Calu3 (cell line): Measurements from ENCODE around the gene ZNF560. TPM values are rescaled to one million over a fixed set of nuclear protein-coding genes. Genes with fewer than 3 reads are reported as not detected.

Experiments
- BruUV-seq: library from RNA; stranded (reverse); fragments of 400-500 nt; replicated peaks from 2 replicates; lab custom pipeline; 2021; lab: Mats Ljungman, UMichigan
- CTCF ChIA-PET: fragments of 300-600 bp; sonication (Branson Sonifier 250); formaldehyde crosslinking; loops from one replicate; lab custom pipeline; 2022; ENCODE audit warnings: antibody characterized with exemption; lab: Charles Lee
- DNase-seq: peaks from one replicate; pipeline ENCODE4 v3.0.0; 2022
- H3K27ac Mint-ChIP-seq: one replicate; pipeline ENCODE4 v1.8.0; 2022; ENCODE audit warnings: mixed read lengths; ENCODE audit not compliant: unreplicated experiment
- H3K27me3 Mint-ChIP-seq: one replicate; pipeline ENCODE4 v1.8.0; 2022; ENCODE audit warnings: mixed read lengths; ENCODE audit not compliant: unreplicated experiment
- H3K36me3 Mint-ChIP-seq: one replicate; pipeline ENCODE4 v1.8.0; 2022; ENCODE audit warnings: mild to moderate bottlenecking, moderate library complexity, mixed read lengths; ENCODE audit not compliant: insufficient read depth, unreplicated experiment
- H3K4me1 Mint-ChIP-seq: one replicate; pipeline ENCODE4 v1.8.0; 2022; ENCODE audit warnings: mild to moderate bottlenecking, low read depth, mixed read lengths; ENCODE audit not compliant: unreplicated experiment
- H3K4me3 Mint-ChIP-seq: one replicate; pipeline ENCODE4 v1.8.0; 2022; ENCODE audit warnings: mild to moderate bottlenecking, low read depth, moderate library complexity, mixed read lengths; ENCODE audit not compliant: unreplicated experiment
- H3K9me3 Mint-ChIP-seq: one replicate; pipeline ENCODE4 v1.8.0; 2022; ENCODE audit warnings: low read depth, mixed read lengths; ENCODE audit not compliant: unreplicated experiment
- intact Hi-C: fragments of 100-400 bp; cut with micrococcal nuclease; formaldehyde crosslinking; loops from one replicate; pipeline ENCODE4 v1.10.0; 2022; ENCODE audit not compliant: unreplicated experiment
- total RNA-seq: library from RNA; stranded (reverse); gene quantifications from 2 replicates; pipeline ENCODE4 v1.2.3, GENCODE V29; 2022
- TF ChIP-seq, protein P1 (sequence below): fragments of 200-600 bp; IDR thresholded peaks from one replicate; pipeline ENCODE4 v1.8.0; 2022; ENCODE audit warnings: antibody characterized with exemption; ENCODE audit not compliant: unreplicated experiment

The ZNF560 gene
- total RNA-seq, 1 experiment from 2014 or later = not detected

DNA sequence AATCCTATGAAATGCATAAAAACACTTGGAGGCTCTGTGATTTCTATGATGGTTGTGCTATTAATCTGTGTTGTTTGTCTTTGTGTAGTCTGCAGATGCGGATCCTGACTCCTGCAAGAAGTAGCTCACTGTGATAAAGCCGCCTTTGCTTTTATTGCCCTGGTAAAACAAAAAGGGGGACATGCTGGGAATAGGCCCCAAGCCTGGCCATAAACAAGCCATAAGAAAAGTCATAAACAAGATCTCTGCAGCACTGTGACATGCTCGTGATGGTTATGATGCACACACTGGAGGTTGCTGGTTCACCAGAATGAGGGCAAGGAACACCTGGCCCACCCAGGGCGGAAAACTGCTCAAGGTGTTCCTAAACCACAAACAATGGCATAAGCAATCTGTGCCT is 36.5 kb downstream of the ZNF560 start:
- CTCF ChIA-PET = no interaction called here
- Mint-ChIP-seq H3K9me3 (peaks cover 13% of the 10 kb centered on the region), H3K27me3 (no peaks in the 10 kb centered on the region), H3K4me1 (no peaks in the 10 kb centered on the region), H3K27ac (no peak overlapping the region), H3K36me3 (no peaks in the 10 kb centered on the region), H3K4me3 (no peak overlapping the region)
- DNase-seq = no peak
- TF ChIP-seq, protein P1, sequence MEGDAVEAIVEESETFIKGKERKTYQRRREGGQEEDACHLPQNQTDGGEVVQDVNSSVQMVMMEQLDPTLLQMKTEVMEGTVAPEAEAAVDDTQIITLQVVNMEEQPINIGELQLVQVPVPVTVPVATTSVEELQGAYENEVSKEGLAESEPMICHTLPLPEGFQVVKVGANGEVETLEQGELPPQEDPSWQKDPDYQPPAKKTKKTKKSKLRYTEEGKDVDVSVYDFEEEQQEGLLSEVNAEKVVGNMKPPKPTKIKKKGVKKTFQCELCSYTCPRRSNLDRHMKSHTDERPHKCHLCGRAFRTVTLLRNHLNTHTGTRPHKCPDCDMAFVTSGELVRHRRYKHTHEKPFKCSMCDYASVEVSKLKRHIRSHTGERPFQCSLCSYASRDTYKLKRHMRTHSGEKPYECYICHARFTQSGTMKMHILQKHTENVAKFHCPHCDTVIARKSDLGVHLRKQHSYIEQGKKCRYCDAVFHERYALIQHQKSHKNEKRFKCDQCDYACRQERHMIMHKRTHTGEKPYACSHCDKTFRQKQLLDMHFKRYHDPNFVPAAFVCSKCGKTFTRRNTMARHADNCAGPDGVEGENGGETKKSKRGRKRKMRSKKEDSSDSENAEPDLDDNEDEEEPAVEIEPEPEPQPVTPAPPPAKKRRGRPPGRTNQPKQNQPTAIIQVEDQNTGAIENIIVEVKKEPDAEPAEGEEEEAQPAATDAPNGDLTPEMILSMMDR = no peak
- intact Hi-C loops = no loop called here
- no TSS peak for BruUV-seq

DNA sequence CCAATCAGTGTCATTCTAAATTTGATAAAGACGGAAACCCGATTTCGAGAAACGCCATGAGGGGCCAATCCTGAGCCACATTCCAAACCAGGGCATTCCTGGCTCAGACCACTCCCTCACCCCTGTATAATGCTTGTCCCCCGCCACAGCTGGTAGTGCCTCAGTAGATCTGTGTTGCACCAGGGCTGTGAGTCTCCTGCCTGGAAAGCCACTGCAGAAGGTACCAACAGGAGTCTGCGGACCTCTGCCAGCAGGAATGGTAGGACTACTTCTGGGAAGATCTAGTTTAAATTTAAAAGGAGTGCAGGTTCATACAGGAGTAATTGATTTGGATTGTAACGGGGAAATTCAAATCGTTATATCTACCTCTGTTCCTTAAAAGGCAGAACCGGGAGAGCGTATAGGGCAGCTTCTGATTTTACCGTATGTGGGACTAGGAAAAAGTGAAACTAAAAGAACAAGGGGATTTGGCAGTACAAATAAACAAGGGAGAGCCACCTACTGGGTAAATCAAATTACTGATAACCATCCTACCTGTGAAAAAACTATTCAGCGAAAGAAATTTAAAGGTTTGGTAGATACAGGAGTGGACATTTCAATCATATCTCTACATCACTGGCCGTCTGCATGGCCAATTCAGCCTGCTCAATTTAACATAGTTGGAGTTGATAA is 42.3 kb downstream of the ZNF560 start:
- BruUV-seq = no TSS peak

DNA sequence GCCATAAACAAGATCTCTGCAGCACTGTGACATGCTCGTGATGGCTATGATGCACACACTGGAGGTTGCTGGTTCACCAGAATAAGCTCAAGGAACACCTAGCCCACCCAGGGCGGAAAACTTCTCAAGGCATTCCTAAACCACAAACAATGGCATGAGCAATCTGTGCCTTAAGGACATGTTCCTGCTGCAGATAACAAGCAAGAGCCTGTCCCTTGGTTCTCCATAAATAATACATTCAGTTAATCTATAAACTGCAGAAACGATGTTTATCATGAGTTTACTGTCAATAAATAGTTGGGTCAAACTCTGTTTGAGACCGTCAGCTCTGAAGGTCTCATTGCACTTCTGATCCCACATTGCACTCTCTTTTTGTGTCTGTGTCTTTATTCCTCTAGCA is 44.5 kb downstream of the ZNF560 start:
- Mint-ChIP-seq H3K36me3 (no peaks in the 10 kb centered on the region), H3K27ac (no peak overlapping the region), H3K9me3 (peaks cover 15% of the 10 kb centered on the region), H3K4me1 (no peaks in the 10 kb centered on the region), H3K27me3 (no peaks in the 10 kb centered on the region), H3K4me3 (no peak overlapping the region)
- TF ChIP-seq, protein P1 = no peak
- CTCF ChIA-PET = no interaction called here
- no TSS peak for BruUV-seq
- no peak for DNase-seq
- intact Hi-C loops = no loop called here

More for the DNA sequence above, 42.3 kb downstream of the ZNF560 start:
- H3K27me3 Mint-ChIP-seq = no peaks in the 10 kb centered on the region
- H3K9me3 Mint-ChIP-seq = peaks cover 17% of the 10 kb centered on the region
- no peak overlapping the region for H3K4me3 Mint-ChIP-seq
- no peaks in the 10 kb centered on the region for H3K4me1 Mint-ChIP-seq
- TF ChIP-seq, protein P1 = no peak
- no peak for DNase-seq
- no peak overlapping the region for H3K27ac Mint-ChIP-seq
- no peaks in the 10 kb centered on the region for H3K36me3 Mint-ChIP-seq
- intact Hi-C loops = no loop called here
- CTCF ChIA-PET = no interaction called here

DNA sequence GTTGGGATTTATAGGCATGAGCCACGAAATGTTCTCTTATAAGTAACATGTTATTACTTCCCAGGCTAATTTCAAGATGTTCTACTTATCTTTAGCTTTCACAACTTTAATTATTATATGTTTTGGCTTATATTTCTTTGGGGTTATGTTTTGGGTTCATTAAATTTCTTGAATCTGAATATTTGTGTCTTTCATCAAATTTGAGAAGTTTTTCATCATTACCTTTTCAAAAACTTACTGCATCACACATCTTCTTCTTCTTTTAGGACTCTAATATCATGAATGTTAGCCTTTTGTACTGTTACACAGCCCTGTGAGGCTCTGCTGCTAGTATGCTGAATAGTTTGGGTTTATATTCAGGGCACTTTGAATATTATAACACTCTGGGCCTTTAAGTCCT is 53.4 kb downstream of the ZNF560 start:
- peaks cover 9% of the 10 kb centered on the region for H3K9me3 Mint-ChIP-seq
- no peak overlapping the region for H3K4me3 Mint-ChIP-seq
- no TSS peak for BruUV-seq
- CTCF ChIA-PET = no interaction called here
- no peaks in the 10 kb centered on the region for H3K4me1 Mint-ChIP-seq
- no peaks in the 10 kb centered on the region for H3K27me3 Mint-ChIP-seq
- DNase-seq = no peak
- intact Hi-C loops = no loop called here
- H3K27ac Mint-ChIP-seq = no peak overlapping the region
- TF ChIP-seq, protein P1 = no peak
- H3K36me3 Mint-ChIP-seq = no peaks in the 10 kb centered on the region
